GM23338 (cell line): ENCODE data around the gene SCART1.

Experiments used
- CTCF ChIP-seq, 2 experiments: fragments of 200-600 bp in 1 of 2; sonication (generic) in 1 of 2; conservative IDR thresholded peaks; 2 replicates each; pipeline versions ENCODE4 v1.5.1 to v1.6.1; 2016 to 2017; ENCODE audit warnings: antibody characterized with exemption in 2 of 2, low read depth in 2 of 2, mild to moderate bottlenecking in 2 of 2, moderate library complexity in 1 of 2
- EZH2 ChIP-seq: fragments of 200-600 bp; sonication (generic); IDR thresholded peaks from one replicate; pipeline ENCODE4 v1.8.0; 2017; ENCODE audit warnings: antibody characterized with exemption, mild to moderate bottlenecking, low read depth; ENCODE audit not compliant: unreplicated experiment
- EZH2phosphoT487 ChIP-seq: fragments of 200-600 bp; sonication (generic); IDR thresholded peaks from one replicate; pipeline ENCODE4 v1.8.1; 2018; ENCODE audit warnings: antibody characterized with exemption; ENCODE audit not compliant: unreplicated experiment
- POLR2AphosphoS5 ChIP-seq: IDR thresholded peaks from 2 replicates; pipeline ENCODE4 v1.6.1; 2016; ENCODE audit warnings: antibody characterized with exemption, low read depth
- ZNF462 ChIP-seq: fragments of 250-450 bp; sonication (Bioruptor Pico); IDR thresholded peaks from 2 replicates; pipeline ENCODE4 v1.5.0; 2020; ENCODE audit warnings: mild to moderate bottlenecking, moderate library complexity

- TF ChIP-seq POLR2AphosphoS5: no peak
- no peak for TF ChIP-seq CTCF (conservative IDR thresholded peaks at IDR 0.05; ENCODE audit: low read depth in 2 of 2)
- no peak for TF ChIP-seq EZH2
- TF ChIP-seq EZH2phosphoT487: no peak
- TF ChIP-seq ZNF462 (CRISPR knock-in tag): no peak
Observed at GRCh38 chr10:133459454-133460207, 5.9 kb downstream of the SCART1 start.
